ENCODE results near the gene NECAB3.

Gene NECAB3

DNA sequence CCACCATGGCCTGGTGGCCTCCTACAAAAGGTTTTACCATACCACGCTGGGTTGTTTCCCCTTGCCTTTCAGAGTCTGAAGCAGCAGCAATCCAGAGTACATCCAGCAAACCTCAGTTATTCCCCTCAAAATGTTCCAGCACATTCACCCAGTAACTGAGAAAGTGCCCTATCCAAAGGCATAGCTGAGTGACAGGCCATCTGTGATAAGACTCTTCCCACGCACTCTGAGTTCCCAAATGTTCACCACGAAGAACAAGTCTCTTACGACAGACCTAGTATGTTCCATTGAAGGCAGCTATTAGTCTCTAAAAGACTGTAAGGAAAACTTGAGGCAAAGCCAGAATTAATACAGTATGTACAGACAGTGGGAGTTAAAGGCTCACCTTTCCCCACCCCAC lies 43.7 kb downstream of the NECAB3 start:
- TF ChIP-seq, protein P1, sequence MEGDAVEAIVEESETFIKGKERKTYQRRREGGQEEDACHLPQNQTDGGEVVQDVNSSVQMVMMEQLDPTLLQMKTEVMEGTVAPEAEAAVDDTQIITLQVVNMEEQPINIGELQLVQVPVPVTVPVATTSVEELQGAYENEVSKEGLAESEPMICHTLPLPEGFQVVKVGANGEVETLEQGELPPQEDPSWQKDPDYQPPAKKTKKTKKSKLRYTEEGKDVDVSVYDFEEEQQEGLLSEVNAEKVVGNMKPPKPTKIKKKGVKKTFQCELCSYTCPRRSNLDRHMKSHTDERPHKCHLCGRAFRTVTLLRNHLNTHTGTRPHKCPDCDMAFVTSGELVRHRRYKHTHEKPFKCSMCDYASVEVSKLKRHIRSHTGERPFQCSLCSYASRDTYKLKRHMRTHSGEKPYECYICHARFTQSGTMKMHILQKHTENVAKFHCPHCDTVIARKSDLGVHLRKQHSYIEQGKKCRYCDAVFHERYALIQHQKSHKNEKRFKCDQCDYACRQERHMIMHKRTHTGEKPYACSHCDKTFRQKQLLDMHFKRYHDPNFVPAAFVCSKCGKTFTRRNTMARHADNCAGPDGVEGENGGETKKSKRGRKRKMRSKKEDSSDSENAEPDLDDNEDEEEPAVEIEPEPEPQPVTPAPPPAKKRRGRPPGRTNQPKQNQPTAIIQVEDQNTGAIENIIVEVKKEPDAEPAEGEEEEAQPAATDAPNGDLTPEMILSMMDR (IDR thresholded peaks at IDR 0.05; ENCODE audit: low read depth, low read length, missing control alignments) = no peak
- DNase-seq (ENCODE audit: low read depth) = no peak
- no peak overlapping the region for H3K4me3 ChIP-seq (ENCODE audit: low read depth, low read length)

DNA sequence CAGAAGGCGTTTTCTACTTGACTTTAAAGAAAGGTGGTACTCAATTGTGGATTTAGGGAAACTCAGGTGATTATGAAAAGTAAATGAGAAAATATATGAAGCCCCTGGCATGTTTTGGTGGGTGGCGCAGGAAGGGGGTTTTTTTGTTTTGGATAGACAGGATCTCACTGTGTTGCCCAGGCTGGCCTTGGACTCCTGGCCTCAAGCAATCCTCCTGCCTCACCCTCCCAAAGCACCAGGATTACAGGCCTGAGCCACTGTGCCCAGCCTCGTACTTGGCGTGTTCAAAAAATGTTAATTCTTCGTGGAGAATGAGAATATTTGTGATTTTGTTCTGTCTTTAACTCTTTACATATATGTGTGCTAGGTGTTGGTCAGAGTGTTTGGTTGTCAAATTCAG lies 44.2 kb downstream of the NECAB3 start:
- H3K4me3 ChIP-seq (ENCODE audit: low read depth, low read length) = no peak overlapping the region
- TF ChIP-seq, protein P1 (IDR thresholded peaks at IDR 0.05; ENCODE audit: low read depth, low read length, missing control alignments) = no peak
- DNase-seq (ENCODE audit: low read depth) = no peak

DNA sequence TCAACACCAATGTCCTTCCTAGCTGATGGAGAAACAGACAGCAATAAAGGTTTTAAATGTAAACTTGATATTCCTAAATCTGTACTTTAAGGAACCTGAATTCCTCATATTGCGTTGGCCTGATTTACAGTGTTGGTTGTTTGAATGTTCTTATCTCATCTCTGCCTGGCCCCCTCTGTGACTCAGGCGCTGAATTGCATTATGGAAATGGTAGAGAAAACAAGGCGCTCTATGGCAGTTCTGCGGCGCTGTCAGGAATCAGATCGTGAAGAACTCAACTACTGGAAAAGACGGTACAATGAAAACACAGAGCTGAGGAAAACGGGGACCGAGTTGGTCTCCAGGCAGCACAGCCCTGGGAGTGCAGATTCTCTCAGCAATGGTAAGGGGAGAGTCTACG lies 44.7 kb downstream of the NECAB3 start:
- H3K4me3 ChIP-seq (ENCODE audit: low read depth, low read length) = no peak overlapping the region
- TF ChIP-seq, protein P1 (IDR thresholded peaks at IDR 0.05; ENCODE audit: low read depth, low read length, missing control alignments) = no peak
- no peak for DNase-seq (ENCODE audit: low read depth)

DNA sequence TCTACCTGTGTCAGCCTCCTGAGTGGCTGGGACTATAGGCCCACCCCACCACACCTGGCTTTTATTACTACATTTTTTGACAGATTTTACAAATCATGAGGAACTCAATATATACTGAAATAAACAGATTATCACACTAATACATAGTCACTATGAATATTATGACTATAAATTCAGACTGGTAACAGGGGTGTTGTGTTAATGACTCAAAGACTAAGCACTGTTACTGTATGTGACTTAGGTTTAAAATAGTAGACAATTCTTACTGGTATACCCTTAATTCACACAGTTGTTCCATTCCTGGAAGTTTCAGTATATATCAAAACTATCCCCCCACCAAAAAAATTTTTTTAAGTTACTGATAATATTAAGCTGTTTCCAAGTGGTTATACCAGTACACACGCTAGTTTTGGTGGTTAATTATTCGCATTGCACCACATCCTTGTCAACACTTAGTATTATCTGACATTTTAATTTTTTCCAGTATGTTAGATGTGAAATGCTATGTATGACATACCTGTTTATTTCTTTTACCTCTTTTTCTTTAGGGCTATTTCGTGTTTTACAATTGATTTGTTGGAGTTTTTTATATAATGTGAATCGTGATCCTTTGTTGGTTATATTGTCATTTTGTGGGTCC lies 46.5 kb downstream of the NECAB3 start:
- TF ChIP-seq, protein P1 (IDR thresholded peaks at IDR 0.05; ENCODE audit: low read depth, low read length, missing control alignments) = no peak
- DNase-seq (ENCODE audit: low read depth) = no peak
- no peak overlapping the region for H3K4me3 ChIP-seq (ENCODE audit: low read depth, low read length)

DNA sequence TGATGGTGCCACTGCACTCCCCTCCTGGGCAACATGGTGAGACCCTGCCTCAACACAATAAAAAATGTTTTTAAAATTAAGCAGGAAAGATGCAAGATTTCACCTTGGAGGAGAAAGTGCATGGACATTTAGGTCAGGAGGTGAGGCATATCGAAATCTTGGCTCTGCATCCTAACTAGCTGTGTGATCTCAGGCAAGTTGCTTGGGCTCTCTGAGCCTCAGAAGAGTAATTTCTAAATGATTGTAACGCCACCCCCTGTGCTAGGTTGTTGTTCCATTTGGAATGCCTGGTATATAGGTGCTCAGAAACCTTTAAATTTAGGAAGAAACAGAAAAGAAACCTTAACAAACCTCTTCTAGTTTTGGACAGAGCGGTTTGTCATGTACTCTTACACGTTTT lies 48.0 kb downstream of the NECAB3 start:
- TF ChIP-seq, protein P1 (IDR thresholded peaks at IDR 0.05; ENCODE audit: low read depth, low read length, missing control alignments) = no peak
- DNase-seq (ENCODE audit: low read depth) = no peak
- no peak overlapping the region for H3K4me3 ChIP-seq (ENCODE audit: low read depth, low read length)

DNA sequence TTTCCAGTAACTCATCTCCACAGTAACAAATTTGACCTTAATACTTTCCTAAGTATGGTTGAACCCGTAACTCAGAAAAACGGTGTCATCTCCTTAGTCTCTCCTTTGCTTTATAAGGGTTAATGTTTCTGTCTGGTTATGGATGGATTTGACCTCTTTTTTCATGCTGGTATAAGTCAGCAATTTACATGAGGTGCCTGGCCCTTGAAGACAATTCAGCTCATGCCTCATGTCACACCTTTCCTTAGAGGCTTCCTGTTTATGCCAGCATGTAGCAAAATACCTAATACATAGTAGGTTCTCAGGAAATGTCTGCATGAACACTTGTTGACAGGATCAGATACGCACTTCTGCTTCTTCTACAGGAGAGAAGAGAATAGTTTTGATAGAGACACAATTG lies 49.8 kb downstream of the NECAB3 start:
- no peak overlapping the region for H3K4me3 ChIP-seq (ENCODE audit: low read depth, low read length)
- DNase-seq (ENCODE audit: low read depth) = no peak
- TF ChIP-seq, protein P1 (IDR thresholded peaks at IDR 0.05; ENCODE audit: low read depth, low read length, missing control alignments) = no peak

DNA sequence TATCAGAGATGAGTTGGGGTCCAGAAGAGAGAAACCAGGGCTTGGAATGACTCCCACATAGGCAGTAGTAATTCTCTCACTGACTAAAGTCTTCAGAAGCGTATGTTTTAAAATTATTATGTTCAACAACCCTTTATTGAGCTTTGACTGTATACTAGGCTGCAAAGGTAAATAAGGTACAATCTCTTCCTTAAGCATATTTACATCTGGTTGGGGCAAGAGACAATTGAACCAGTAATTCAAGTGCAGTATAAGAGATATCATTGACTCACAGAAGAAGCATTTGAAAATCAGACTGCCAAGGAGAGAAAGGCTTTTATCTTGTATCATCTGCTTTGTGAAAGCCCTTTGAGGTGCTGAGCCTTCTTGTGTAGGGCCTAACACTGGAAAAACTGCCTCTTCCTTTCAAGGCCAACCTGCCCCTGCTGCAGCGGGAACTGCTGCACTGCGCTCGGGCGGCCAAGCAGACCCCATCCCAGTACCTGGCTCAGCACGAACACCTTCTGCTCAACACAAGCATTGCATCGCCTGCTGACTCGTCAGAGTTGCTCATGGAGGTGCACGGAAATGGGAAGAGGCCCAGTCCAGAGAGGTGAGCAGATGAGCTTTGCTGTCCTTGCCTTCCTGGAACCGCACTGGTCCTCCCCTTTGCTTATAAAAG lies 51.4 kb downstream of the NECAB3 start:
- TF ChIP-seq, protein P1 (IDR thresholded peaks at IDR 0.05; ENCODE audit: low read depth, low read length, missing control alignments) = no peak
- DNase-seq (ENCODE audit: low read depth) = no peak
- H3K4me3 ChIP-seq (ENCODE audit: low read depth, low read length) = no peak overlapping the region
